Uterus (tissue), 4 donors: ENCODE data around the gene TLE6. TPM values are rescaled to one million over a fixed set of nuclear protein-coding genes. Genes with fewer than 3 reads are reported as not detected.

Experiments
- DNase-seq, 2 donors: peaks; one replicate each; pipeline ENCODE4 v3.0.0-alpha.2; 2019 to 2020
- H3K27ac ChIP-seq, 2 donors: fragments of 200-600 bp; sonication (generic); 1 replicate in 1 of 2; 2 replicates in 1 of 2; pipeline ENCODE4 v1.5.1; 2016 to 2018
- H3K27me3 ChIP-seq, 2 donors: fragments of 200-600 bp; sonication (generic); one replicate each; pipeline ENCODE4 v1.5.1; 2018 to 2019; ENCODE audit warnings: control low read depth in 1 of 2
- H3K36me3 ChIP-seq, 2 donors: fragments of 200-600 bp; sonication (generic); one replicate each; pipeline ENCODE4 v1.5.1; 2019; ENCODE audit warnings: control low read depth in 1 of 2
- H3K4me1 ChIP-seq, 2 donors: fragments of 200-600 bp; sonication (generic); one replicate each; pipeline ENCODE4 v1.5.1; 2018 to 2019; ENCODE audit warnings: control low read depth in 1 of 2
- H3K4me3 ChIP-seq, 2 donors: fragments of 200-600 bp; sonication (generic); 1 replicate in 1 of 2; 2 replicates in 1 of 2; pipeline ENCODE4 v1.5.1; 2018 to 2019; ENCODE audit warnings: mild to moderate bottlenecking in 1 of 2
- H3K9me3 ChIP-seq, 2 donors: fragments of 200-600 bp; sonication (generic); one replicate each; pipeline ENCODE4 v1.5.1; 2019; ENCODE audit warnings: control low read depth in 1 of 2
- CTCF ChIP-seq, 4 experiments: fragments of 200-600 bp in 2 of 4; fragments of 450-650 bp in 2 of 4; sonication (generic) in 2 of 4; IDR thresholded peaks; one replicate each; pipeline ENCODE4 v1.5.1; 2016 to 2019; ENCODE audit warnings: antibody characterized with exemption in 4 of 4, mild to moderate bottlenecking in 2 of 4, moderate library complexity in 1 of 4
- POLR2A ChIP-seq, 2 donors: fragments of 450-650 bp; IDR thresholded peaks; one replicate each; pipeline ENCODE4 v1.6.1; 2016; ENCODE audit warnings: antibody characterized with exemption in 2 of 2, mild to moderate bottlenecking in 1 of 2, moderate library complexity in 1 of 2
- intact Hi-C: fragments of 100-400 bp; cut with DNase I; formaldehyde crosslinking; loops from one replicate; pipeline ENCODE4 v1.15.1; 2023; ENCODE audit warnings: low total_unique reads
- total RNA-seq, 4 donors: library from RNA; depleted of rRNA in 3 of 4; stranded (reverse); fragments of >200 nt in 3 of 4; gene quantifications; one replicate each; pipeline versions ENCODE4 v1.1.0 to v1.2.4, GENCODE V29; 2014 to 2023
- donor health status: DM: yes; HTN: yes; CAD: no.

TLE6 gene
- total RNA-seq, 4 donors from 2014 or later = 0.46 to 3.5 (median 1.1) TPM; not detected in 1

- intact Hi-C loops = no loop called here
These were observed 51.1 kb downstream of the TLE6 start for GRCh38 chr19:3028305-3029064.

GRCh38 chr19:3029065-3029923, 51.9 kb downstream of the TLE6 start, which contains the start of gene TLE2:
TLE2 (minus strand) TSS chr19:3029280; CDS start chr19:3028904, 376 bp downstream.
- Histone ChIP-seq H3K27me3 (no peaks in the 10 kb centered on the region), H3K27ac (peak within 1 kb of the TSS; percentile 70 to 80), H3K4me1 (peaks cover 0 to 11% of the 10 kb centered on the region in 2 donors), H3K36me3 (no peaks in the 10 kb centered on the region), H3K9me3 (no peaks in the 10 kb centered on the region), H3K4me3 (peak within 1 kb of the TSS; percentile 52 to 86)
- DNase-seq = no peak
- intact Hi-C loops = no loop called here
- TF ChIP-seq POLR2A (IDR thresholded peaks at IDR 0.05) (no peak), CTCF (IDR thresholded peaks at IDR 0.05) (no peak)

More at GRCh38 chr19:3028305-3029064, 51.1 kb downstream of the TLE6 start:
- peak overlapping the region; percentile 52 to 86 for H3K4me3 ChIP-seq
- DNase-seq = peak in 1 of 2 donors; percentile 39
- TF ChIP-seq CTCF (IDR thresholded peaks at IDR 0.05) = no peak
- TF ChIP-seq POLR2A (IDR thresholded peaks at IDR 0.05) = no peak
- no peaks in the 10 kb centered on the region for H3K27me3 ChIP-seq
- no peaks in the 10 kb centered on the region for H3K36me3 ChIP-seq
- peaks cover 0 to 7% of the 10 kb centered on the region in 2 donors for H3K4me1 ChIP-seq
- H3K9me3 ChIP-seq = no peaks in the 10 kb centered on the region
- H3K27ac ChIP-seq = peak overlapping the region; percentile 70 to 80

DNA sequence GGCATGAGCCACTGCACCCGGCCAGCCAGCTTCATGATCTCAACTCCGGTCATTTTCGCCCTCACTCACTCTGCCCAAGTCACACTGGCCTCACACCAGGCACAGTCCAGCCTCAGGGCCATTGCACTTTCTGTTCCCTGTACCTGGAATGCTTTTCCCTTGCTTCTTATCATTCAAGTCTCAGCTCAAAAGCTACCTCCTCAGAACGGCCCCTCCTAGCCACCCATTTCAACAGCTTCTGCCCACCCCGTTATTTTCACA, 54.2 kb downstream of the TLE6 start:
- TF ChIP-seq POLR2A (IDR thresholded peaks at IDR 0.05) (no peak), CTCF (IDR thresholded peaks at IDR 0.05) (no peak)

GRCh38 chr19:3033595-3034405, 56.4 kb downstream of the TLE6 start:
- peaks cover 0 to 8% of the 10 kb centered on the region in 2 donors for H3K4me1 ChIP-seq
- H3K36me3 ChIP-seq = no peaks in the 10 kb centered on the region
- H3K27ac ChIP-seq = peak overlapping the region; percentile 71 to 96
- DNase-seq = no peak
- no peak overlapping the region for H3K4me3 ChIP-seq
- H3K9me3 ChIP-seq = no peaks in the 10 kb centered on the region
- H3K27me3 ChIP-seq = no peaks in the 10 kb centered on the region
- no peak for TF ChIP-seq POLR2A (IDR thresholded peaks at IDR 0.05)
- no peak for TF ChIP-seq CTCF (IDR thresholded peaks at IDR 0.05)
- intact Hi-C loops = loop anchor here (5.0 kb wide), 1 partner anchor 56 kb away; the partner anchor contains the start of gene TLE6

More for the DNA sequence above, 54.2 kb downstream of the TLE6 start:
- DNase-seq = no peak
- Histone ChIP-seq H3K27me3 (no peaks in the 10 kb centered on the region), H3K36me3 (no peaks in the 10 kb centered on the region), H3K4me3 (no peak overlapping the region), H3K27ac (no peak overlapping the region), H3K4me1 (peaks cover 0 to 16% of the 10 kb centered on the region in 2 donors), H3K9me3 (no peaks in the 10 kb centered on the region)
- intact Hi-C loops = loop anchor here (5.0 kb wide), 1 partner anchor 54 kb away; the partner anchor contains the start of gene TLE6
